HEK293T (cell line): Measurements from ENCODE around the gene SESTD1.

Experiments used
- CTCF ChIA-PET: fragments of 350-600 bp; formaldehyde crosslinking; extraction: SDS; loops from one replicate; lab custom pipeline; 2021; ENCODE audit warnings: antibody characterized with exemption, inconsistent platforms; lab: Yijun Ruan, JAX
- POLR2A ChIA-PET: fragments of 350-600 bp; formaldehyde crosslinking; extraction: SDS; loops from one replicate; lab custom pipeline; 2020; ENCODE audit warnings: antibody characterized with exemption, inconsistent platforms; lab: Yijun Ruan, JAX
- DNase-seq: peaks from one replicate; pipeline ENCODE4 v3.0.0; 2012; ENCODE audit warnings: mixed read lengths; ENCODE audit errors: extremely low spot score
- ARNT ChIP-seq: fragments of 450-650 bp; IDR thresholded peaks from 2 replicates; pipeline ENCODE4 v1.6.1; 2017; ENCODE audit warnings: mild to moderate bottlenecking
- BHLHE40 ChIP-seq: fragments of 450-650 bp; IDR thresholded peaks from 2 replicates; pipeline ENCODE4 v1.6.1; 2016; ENCODE audit warnings: mild to moderate bottlenecking, moderate library complexity, borderline replicate concordance
- CTBP1 ChIP-seq: fragments of 450-650 bp; IDR thresholded peaks from 2 replicates; pipeline ENCODE4 v1.6.1; 2016; ENCODE audit warnings: borderline replicate concordance
- ELF4 ChIP-seq: fragments of 450-650 bp; IDR thresholded peaks from 2 replicates; pipeline ENCODE4 v1.6.1; 2017; ENCODE audit warnings: antibody characterized with exemption
- FOXA1 ChIP-seq: fragments of 450-650 bp; IDR thresholded peaks from 2 replicates; pipeline ENCODE4 v1.6.1; 2016; ENCODE audit warnings: mild to moderate bottlenecking
- FOXK2 ChIP-seq: fragments of 450-650 bp; IDR thresholded peaks from 2 replicates; pipeline ENCODE4 v1.6.1; 2016; ENCODE audit warnings: mild to moderate bottlenecking
- FOXM1 ChIP-seq: fragments of 450-650 bp; IDR thresholded peaks from 2 replicates; pipeline ENCODE4 v1.6.1; 2017; ENCODE audit warnings: mild to moderate bottlenecking, borderline replicate concordance
- HDGF ChIP-seq: fragments of 450-650 bp; IDR thresholded peaks from 2 replicates; pipeline ENCODE4 v1.6.1; 2017; ENCODE audit warnings: antibody characterized with exemption, borderline replicate concordance
- L3MBTL2 ChIP-seq: fragments of 450-650 bp; conservative IDR thresholded peaks from 2 replicates; pipeline ENCODE4 v1.6.1; 2016; ENCODE audit warnings: mild to moderate bottlenecking
- LEF1 ChIP-seq: fragments of 450-650 bp; IDR thresholded peaks from 2 replicates; pipeline ENCODE4 v1.6.1; 2017; ENCODE audit warnings: mild to moderate bottlenecking, borderline replicate concordance
- NFRKB ChIP-seq: fragments of 450-650 bp; IDR thresholded peaks from 2 replicates; pipeline ENCODE4 v1.6.1; 2016; ENCODE audit warnings: mild to moderate bottlenecking, moderate library complexity
- PKNOX1 ChIP-seq: fragments of 450-650 bp; IDR thresholded peaks from 2 replicates; pipeline ENCODE4 v1.6.1; 2016
- SP1 ChIP-seq: fragments of 450-650 bp; IDR thresholded peaks from 2 replicates; pipeline ENCODE4 v1.6.1; 2017
- SUZ12 ChIP-seq: fragments of 450-650 bp; IDR thresholded peaks from 2 replicates; pipeline ENCODE4 v1.6.1; 2016; ENCODE audit warnings: mild to moderate bottlenecking
- TARDBP ChIP-seq: fragments of 450-650 bp; IDR thresholded peaks from 2 replicates; pipeline ENCODE4 v1.6.1; 2016
- ZNF384 ChIP-seq: fragments of 450-650 bp; IDR thresholded peaks from 2 replicates; pipeline ENCODE4 v1.6.1; 2016

Gene SESTD1, protein sequence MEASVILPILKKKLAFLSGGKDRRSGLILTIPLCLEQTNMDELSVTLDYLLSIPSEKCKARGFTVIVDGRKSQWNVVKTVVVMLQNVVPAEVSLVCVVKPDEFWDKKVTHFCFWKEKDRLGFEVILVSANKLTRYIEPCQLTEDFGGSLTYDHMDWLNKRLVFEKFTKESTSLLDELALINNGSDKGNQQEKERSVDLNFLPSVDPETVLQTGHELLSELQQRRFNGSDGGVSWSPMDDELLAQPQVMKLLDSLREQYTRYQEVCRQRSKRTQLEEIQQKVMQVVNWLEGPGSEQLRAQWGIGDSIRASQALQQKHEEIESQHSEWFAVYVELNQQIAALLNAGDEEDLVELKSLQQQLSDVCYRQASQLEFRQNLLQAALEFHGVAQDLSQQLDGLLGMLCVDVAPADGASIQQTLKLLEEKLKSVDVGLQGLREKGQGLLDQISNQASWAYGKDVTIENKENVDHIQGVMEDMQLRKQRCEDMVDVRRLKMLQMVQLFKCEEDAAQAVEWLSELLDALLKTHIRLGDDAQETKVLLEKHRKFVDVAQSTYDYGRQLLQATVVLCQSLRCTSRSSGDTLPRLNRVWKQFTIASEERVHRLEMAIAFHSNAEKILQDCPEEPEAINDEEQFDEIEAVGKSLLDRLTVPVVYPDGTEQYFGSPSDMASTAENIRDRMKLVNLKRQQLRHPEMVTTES

GRCh38 chr2:179264368-179265081, at the start of gene SESTD1:
Gene SESTD1 (minus strand): TSS chr2:179264832. CDS start chr2:179191841, 72,991 bp downstream.
- POLR2A ChIA-PET, result no interaction called here

GRCh38 chr2:179313057-179313456, 48.4 kb upstream of the SESTD1 start:
- no peak for DNase-seq
- CTCF ChIA-PET, result no interaction called here
- TF ChIP-seq BHLHE40 (no peak), HDGF (no peak), SP1 (no peak), ZNF384 (no peak), ARNT (no peak)
- POLR2A ChIA-PET, result no interaction called here

More at GRCh38 chr2:179264368-179265081, at the start of gene SESTD1:
- no peak; the same call in 1 of the 2 replicates for TF ChIP-seq L3MBTL2
- no peak for TF ChIP-seq SUZ12
- no peak for TF ChIP-seq SP1
- no peak for TF ChIP-seq ZNF384
- TF ChIP-seq ARNT, result no peak
- TF ChIP-seq HDGF, result no peak
- CTCF ChIA-PET, result no interaction called here
- DNase-seq, result peak; percentile 71

DNA sequence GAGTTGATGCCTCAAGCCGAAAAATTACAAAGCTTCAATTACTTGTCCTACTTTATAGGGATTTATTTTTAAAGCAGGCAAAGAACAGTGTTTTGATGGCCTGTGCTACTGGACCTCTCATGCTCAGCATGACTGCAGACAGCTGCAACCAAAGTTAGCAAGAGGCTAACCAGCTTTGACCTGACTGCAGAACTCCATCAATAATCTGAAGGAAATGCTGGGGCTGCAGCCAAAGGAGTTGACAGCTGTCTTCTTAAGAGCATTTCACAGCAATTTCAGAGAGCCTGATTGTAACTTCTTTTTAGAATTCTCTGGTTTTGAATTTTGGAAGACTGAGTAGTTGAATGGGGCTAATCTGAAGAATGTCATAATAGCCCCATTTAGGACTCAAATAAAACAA, 46.5 kb upstream of the SESTD1 start:
- POLR2A ChIA-PET, result no interaction called here
- no peak for DNase-seq
- CTCF ChIA-PET, result no interaction called here
- TF ChIP-seq ZNF384, result no peak

GRCh38 chr2:179307616-179308371, 43.2 kb upstream of the SESTD1 start:
- no peak for DNase-seq
- CTCF ChIA-PET, result no interaction called here
- TF ChIP-seq SP1 (no peak), L3MBTL2 (no peak), NFRKB (no peak), ZNF384 (no peak), PKNOX1 (no peak), TARDBP (no peak), CTBP1 (no peak), SUZ12 (no peak), FOXM1 (no peak), LEF1 (no peak), FOXK2 (no peak), BHLHE40 (no peak), ELF4 (no peak), FOXA1 (no peak), HDGF (no peak), ARNT (no peak)
- POLR2A ChIA-PET, result no interaction called here

- ChIA-PET POLR2A (no interaction called here), CTCF (no interaction called here)
- TF ChIP-seq ZNF384, result no peak
- no peak for TF ChIP-seq BHLHE40
- no peak for TF ChIP-seq CTBP1
- TF ChIP-seq FOXA1, result no peak
- TF ChIP-seq LEF1, result no peak
- no peak for TF ChIP-seq FOXK2
- TF ChIP-seq ELF4, result no peak
- TF ChIP-seq SUZ12, result no peak
- no peak for TF ChIP-seq NFRKB
- no peak for TF ChIP-seq PKNOX1
- no peak for DNase-seq
Measured at GRCh38 chr2:179305125-179305524, 40.5 kb upstream of the SESTD1 start.

DNA sequence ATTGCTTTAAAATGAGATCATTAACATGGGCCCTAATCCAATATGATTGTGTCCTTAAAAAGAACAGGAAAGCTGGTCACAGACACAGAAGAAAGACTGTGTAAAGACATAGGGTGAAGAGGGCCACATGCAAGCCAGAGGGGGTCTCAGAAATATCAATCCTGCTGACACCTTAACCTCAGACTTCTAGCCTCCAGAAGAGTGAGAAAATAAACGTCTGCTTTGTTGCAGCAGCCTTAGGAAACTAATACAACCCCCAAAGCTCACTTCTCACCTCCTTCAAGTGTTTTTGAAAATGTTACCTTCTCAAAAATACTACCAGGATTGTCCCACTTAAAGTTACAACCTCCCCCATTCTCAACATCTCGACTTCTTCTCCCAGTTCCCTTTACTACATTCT, 39.8 kb upstream of the SESTD1 start:
- ChIA-PET CTCF (no interaction called here), POLR2A (no interaction called here)
- no peak for TF ChIP-seq L3MBTL2
- TF ChIP-seq SP1, result no peak
- TF ChIP-seq LEF1, result no peak
- no peak for TF ChIP-seq FOXA1
- TF ChIP-seq CTBP1, result no peak
- TF ChIP-seq FOXK2, result no peak
- no peak for TF ChIP-seq BHLHE40
- no peak for TF ChIP-seq PKNOX1
- no peak for DNase-seq
